Fibroblast of skin of abdomen (primary cell): ENCODE results near the gene PEX7.
"Not testable (repeated sequence)": the region's sequence is repeated elsewhere in the genome, so short reads cannot be mapped to it uniquely, and the experiment has no call there.

Experiments
- DNase-seq: peaks from one replicate; pipeline ENCODE4 v3.0.0-alpha.2; 2013

PEX7 gene

DNA sequence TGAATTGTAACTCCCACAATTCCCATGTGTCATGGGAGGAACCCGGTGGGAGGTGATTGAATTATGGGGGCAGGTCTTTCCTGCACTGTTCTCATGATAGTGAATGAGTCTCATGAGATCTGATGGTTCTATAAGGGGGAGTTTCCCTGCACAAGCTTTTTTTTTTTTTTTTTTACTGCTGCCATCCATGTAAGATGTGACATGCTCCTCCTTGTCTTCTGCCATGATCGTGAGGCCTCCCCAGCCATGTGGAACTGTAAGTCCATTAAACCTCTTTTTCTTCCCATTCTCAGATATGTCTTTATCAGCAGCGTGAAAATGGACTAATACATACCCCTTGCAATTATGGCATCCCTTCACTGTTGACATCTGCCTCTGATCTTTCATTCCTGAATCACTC, 82.1 kb downstream of the PEX7 start:
- DNase-seq = not testable (repeated sequence)

DNA sequence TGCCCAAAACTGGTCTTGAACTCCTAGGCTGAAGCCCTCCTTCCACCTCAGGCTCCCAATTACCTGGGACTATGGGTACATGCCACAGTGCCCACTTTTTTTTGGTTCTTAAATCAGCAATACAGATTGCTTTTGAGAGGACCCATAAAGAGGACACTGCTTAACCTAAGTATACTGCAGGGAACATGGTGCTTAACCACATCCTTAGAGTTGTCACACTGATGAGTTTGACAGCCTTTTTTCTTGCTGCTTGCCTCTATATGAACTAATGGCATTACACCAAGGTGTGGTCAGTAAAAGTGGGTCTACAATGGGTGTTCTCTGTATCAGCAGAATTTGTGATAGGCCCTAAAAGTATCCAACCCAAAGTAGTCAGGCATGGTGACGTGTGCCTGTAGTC, 92.6 kb downstream of the PEX7 start:
- DNase-seq = no peak

DNA sequence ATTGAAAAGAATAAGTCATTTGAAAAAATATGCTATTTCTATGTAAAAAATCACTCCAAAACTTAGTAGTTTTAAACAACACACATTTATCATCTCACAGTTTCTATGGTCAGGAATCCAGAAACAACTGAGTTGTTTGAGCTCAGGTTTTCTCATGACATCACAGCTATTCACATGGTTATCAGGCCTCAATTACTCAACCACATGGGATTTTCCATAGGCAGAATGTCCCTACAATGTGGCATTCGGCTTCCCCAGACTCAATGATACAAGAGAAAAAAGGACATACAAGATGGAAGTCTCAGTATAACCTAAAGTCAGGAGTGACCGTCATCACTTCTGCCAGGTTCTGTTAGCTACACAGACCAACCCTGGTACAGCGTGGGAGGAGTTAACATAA, 96.3 kb downstream of the PEX7 start:
- DNase-seq = no peak

DNA sequence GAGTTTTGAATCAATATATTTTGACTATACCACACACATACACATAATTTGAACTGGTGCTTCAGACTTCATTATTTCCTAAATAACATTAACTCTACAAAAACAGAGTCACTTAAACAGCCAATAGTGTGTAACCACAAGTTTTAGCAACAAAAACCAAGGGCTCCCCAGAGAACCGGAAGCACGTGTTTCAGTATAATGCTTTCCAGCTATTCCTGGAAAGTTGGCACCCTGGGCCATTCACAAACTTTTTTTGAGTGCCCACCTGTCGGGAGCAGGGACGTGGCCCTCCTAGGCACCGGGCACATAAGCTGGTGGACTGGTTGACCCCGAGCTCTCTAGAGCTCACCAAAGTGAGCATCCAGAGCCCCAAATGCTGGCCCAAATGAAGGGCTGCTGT, 97.8 kb downstream of the PEX7 start:
- DNase-seq = no peak

DNA sequence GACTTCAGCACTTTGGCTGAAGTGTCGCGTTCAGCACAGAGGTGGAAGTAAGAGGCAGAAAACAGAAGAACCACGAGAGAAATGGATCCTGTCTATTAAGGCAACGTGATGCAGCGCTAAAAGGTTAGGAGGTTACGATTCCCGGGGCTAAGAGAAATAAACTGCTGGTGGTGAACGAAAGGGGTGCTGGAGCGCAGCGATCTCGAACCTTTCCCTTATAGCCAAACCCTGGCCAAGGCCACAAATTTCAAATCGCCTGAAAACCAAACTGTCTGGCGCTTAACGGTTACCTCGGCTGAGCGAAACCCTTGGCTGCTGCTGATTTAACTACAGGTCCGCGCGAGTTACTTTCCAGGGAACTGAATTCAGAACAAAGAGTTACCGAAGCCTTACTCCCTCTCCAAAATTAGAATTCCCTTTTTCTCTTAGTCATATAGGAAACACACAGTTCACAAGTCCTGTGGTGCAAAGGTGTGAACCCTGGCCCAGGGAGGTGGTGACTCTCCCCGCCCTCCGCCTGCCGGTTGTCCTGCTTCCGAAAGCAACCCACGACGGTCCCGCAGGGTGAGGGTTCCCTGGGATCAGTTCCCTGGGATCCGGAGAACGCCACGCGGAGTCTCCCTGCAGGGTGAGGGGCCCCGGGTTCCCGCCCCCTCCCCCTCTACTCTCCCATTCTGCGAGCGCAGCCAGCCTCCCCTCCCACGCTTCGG, 98.4 kb downstream of the PEX7 start:
- DNase-seq = peak; percentile 6

DNA sequence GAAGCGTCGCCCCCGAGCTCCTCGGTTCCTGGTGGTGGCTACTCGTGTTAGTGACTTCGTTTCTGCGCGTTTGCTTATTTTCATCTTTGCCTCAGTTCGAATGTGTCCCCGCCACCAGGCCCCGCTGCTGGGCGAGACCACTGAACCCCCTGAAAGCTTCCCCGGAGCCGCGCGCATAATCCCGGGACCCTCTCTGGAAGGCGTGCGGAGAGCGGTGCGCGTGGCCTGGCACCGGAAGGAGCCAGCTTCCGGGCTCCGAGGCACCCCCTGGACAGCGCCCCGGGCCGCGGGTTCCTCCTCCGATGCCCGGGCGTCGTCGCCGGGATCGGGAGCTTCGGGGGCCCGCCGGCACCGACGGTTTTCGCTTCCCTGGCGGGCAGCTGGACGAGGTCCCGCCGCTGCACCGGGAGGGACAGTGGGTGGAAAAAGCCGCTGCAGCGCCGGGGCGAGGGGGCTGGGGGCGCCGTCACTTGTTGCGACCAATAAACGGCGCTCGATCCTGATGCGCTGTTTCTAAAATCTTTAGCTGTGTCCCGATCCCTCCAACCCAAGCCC, 99.1 kb downstream of the PEX7 start:
- DNase-seq = peak; percentile 6

DNA sequence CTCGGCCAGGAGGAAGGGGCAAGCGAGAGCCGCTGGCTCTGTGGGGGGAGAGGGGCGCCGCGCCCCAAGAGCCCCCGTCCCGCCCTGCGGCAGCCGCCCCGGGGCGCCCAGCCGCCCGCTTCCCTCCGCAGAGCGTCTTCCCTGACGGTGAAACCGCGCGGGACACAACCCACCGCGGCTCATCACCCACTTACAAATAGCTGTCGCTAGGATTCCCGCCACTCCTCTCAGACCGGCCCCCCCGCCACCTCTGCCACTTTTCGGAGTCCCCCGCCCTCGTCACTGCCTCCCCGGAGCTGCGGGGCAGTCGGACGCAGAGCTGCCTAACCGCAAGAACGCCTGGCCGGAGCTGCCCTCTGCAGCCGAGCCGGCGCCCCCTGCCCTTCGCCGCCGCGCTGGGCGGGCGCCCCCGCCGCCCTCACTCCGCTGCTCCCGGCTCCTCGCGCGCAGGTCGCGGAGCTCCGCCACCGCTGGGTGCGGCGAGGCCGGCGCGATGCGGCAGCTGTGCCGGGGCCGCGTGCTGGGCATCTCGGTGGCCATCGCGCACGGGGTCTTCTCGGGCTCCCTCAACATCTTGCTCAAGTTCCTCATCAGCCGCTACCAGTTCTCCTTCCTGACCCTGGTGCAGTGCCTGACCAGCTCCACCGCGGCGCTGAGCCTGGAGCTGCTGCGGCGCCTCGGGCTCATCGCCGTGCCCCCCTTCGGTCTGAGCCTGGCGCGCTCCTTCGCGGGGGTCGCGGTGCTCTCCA, 99.7 kb downstream of the PEX7 start, which contains the start of gene SLC35D3:
Gene SLC35D3, plus strand, starts transcription at position 366 of the 749 bp plus-strand sequence. Its CDS starts 128 bp downstream, at position 494.
- peak; percentile 4 for DNase-seq

DNA sequence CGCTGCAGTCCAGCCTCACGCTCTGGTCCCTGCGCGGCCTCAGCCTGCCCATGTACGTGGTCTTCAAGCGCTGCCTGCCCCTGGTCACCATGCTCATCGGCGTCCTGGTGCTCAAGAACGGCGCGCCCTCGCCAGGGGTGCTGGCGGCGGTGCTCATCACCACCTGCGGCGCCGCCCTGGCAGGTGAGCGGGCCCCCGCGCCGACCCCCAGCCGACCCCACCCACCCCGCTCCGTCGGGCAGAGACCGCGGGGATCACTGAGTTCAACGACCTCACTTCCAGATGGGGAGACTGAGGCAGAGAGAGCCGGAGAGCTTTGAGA, 100.3 kb downstream of the PEX7 start:
- no peak for DNase-seq

DNA sequence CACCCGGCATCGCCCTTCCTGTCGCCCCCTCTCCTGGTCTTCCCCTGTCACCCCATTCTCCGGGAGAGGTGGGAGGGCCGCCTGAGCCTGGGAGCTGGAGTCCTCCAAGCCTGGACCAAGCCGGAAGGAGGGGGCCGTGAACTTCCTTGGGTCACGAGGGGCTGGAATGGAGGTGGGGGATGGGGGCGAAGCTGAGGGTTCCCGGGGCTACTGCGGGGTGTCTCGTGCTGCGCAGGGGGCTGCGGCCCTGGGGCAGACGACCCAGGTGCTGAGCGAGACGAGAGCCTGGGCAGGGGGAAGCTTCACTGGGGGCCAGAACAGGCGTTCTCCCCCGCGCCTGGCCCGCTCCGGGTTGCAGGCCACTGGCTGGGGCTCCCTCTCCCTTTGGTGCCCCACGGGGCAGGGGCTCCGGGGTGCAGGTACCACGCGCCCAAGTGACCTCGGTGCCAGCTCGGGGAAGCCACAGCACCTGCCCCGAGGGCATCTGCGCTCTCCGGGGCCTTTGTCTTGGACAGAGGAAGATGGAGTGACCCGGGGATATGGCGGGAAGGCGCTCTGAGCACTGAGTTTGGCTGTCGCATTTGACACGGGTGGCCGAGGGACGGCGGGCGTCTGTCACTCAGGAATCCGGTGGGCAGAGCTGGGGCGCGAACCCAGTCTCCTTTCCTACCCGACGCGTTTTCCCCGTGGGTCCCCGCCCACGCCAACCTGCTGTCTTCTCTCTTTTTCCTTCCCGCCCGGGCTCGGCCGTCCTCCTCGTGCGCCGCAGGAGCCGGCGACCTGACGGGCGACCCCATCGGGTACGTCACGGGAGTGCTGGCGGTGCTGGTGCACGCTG, 100.9 kb downstream of the PEX7 start:
- no peak for DNase-seq

DNA sequence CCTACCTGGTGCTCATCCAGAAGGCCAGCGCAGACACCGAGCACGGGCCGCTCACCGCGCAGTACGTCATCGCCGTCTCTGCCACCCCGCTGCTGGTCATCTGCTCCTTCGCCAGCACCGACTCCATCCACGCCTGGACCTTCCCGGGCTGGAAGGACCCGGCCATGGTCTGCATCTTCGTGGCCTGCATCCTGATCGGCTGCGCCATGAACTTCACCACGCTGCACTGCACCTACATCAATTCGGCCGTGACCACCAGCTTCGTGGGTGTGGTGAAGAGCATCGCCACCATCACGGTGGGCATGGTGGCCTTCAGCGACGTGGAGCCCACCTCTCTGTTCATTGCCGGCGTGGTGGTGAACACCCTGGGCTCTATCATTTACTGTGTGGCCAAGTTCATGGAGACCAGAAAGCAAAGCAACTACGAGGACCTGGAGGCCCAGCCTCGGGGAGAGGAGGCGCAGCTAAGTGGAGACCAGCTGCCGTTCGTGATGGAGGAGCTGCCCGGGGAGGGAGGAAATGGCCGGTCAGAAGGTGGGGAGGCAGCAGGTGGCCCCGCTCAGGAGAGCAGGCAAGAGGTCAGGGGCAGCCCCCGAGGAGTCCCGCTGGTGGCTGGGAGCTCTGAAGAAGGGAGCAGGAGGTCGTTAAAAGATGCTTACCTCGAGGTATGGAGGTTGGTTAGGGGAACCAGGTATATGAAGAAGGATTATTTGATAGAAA, 101.7 kb downstream of the PEX7 start:
- DNase-seq = no peak

DNA sequence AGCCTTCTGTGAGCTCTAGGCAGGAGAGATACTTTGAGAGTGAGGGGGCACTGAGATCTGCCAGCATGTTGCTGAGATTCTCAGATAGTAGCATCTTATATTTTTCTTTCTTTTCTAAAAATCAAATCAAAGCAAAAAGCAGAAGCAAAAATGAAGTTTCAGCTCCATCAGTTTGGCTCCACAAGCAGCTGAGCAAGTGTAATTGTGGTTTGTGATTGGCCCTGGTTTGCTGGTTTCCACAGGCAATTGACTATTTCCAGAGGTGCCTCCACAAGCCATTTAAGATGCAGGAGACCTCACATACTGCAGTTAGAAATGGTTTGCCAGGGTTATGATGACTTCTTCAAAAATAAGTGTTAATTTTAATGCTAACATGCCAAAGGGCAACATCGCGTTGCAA, 104.0 kb downstream of the PEX7 start:
- no peak for DNase-seq

DNA sequence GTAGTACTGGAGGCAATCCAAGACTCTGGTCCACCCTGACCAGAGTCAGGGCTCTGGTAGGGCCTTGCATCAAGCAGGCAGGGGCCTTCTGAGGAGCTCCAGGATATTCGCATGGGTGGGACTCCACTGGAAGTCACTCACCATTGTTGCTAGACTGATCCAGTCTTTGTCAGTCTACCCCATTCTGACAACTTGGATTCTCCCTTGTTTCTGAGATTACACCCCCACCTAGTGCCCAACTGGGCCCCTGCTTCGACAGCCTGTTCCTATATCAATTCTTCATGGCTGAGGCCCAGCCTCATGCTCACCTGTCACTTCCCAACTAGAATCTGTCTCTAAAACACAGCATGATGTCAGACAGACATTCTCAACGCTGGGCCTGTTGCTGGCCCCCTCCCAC, 104.9 kb downstream of the PEX7 start:
- DNase-seq = no peak

DNA sequence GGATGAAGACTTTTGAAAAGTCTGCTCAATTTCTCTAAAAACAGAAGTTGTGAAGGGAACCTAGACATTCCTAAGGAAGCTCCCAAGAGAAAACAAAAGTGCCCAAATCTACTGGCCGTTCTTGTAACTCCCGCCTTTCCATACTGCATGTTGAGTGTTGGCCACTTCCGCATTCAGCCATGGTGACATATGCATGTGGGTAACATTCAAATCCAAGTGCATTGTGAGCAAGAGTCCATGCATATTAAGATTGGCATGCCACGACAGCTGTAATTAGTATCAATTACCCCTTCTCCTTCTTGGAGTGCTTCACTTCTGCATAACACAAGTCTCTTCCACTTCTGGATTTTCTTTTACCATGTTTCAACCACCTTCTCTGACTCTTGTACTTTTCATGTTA, 108.1 kb downstream of the PEX7 start:
- DNase-seq = no peak

DNA sequence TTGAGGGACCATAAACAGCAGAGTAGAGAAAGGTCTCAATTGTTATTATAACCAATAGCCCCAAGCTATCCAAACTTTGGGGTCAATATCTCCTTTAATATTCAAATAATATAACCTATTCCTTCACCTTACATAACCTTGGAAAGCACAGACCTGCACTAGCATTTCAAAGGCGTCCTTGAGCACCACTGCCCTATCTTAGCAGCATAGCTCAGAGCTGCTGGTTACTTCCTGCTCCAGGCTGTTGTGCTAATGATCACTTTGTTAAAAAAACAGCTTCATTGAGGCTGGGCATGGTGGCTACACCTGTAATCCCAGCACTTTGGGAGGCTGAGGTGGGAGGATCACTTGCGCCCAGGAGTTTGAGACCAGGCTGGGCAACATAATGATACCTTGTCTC, 110.2 kb downstream of the PEX7 start:
- DNase-seq = no peak

DNA sequence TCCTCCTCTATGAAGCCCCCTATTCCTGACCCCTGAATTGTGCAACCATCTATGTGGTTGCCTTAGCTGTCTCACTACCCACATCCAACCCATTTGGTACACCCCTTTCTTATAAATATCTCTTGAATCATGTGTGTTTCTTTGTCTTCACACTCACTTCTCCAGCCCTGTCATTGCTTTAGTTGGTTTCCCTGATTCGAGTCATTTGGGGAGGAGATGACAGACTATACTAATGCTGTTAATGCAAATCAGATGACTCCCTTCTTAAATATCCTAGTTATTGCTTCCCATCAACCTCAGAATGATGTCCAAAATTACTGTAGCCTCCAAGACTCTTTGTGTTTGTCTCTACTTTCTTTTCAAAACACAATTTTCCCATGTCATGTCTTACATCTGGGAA, 122.7 kb downstream of the PEX7 start:
- DNase-seq = no peak

DNA sequence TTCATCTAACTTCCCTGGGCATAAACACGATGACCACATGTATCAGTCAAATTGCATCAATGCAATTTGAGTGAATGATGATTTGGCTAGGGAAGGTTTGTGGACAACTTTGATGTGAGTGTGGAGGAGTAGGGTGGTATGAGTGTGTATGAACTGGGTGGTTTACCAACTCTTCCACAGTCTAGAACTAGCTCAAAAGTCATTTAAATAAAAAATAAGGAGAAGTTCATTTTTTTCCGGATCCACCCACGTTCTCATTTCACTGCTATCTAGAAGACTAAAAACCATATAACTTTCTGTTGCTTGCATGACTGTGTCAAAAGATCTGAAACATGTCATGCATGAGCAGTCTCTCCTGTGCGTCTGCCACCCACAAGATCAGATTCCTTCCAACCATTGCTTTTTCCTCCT, 123.3 kb downstream of the PEX7 start:
- DNase-seq = no peak

DNA sequence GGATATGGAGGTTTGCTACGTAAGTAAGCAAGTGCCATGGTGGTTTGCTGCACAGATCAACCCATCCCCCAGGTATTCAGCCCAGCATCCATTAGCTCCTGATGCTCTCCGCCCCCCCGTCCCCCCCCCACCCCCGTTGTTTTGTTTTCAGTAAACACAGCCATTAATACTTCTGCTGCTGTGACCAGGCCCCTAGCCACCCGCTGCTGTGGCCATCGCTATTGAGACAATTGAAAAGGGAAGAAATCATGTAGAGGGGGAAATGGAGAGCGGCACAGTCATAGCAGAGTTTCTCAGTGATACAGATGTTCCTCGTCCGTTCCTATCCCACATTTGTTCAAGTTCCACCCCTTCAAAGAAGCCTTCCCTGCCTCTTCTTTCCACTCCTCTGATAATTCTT, 124.6 kb downstream of the PEX7 start:
- DNase-seq = no peak

DNA sequence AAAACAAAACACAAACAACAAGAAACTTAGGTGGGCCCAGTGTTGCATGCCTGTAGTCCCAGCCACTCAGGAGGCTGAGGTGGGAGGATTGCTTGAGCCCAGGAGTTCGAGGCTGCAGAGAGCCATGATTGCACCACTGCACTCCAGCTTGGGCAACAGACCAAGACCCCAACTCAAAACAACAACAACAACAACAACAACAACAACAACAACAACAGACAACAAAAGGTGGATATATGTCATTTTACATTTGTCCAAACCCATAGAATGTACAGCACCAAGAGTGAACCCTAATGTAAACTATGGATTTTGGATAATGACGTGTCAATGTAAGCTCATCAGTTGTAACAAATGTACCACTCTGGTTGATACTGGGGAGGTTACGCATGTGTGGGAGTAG, 127.6 kb downstream of the PEX7 start:
- DNase-seq = not testable (repeated sequence)

DNA sequence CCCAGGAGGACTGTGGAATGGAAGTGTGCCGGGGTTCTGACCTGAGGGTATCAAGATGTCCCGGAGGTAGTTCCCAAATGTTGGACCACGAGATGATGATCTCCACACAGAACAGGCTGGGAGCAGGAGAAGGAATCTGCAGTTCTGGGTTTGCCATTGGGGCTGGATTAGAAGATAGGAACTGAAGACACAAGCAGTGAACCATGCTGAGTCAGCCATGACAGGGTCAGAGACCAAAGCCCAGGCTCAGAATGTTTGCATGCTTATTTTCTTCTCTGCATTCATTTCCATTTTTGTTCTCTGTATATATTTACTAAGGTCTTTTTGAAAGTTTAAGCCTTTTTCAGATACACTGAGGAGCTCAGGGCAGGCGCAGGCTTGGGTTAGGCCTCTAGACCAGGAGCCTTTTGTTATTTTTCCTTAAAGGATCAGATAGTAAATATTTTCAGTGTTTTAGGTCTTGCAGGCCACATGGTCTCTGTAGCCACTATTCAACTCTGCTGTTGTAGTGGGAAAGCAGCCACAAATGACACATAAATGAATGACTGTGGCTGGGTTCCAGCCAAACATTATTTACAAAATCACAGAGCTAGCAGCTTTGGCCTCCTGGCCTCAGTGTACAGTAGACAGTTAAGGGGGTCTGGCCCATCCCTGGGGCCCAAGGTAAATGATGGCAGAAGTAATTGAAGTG, 128.2 kb downstream of the PEX7 start:
- DNase-seq = no peak

DNA sequence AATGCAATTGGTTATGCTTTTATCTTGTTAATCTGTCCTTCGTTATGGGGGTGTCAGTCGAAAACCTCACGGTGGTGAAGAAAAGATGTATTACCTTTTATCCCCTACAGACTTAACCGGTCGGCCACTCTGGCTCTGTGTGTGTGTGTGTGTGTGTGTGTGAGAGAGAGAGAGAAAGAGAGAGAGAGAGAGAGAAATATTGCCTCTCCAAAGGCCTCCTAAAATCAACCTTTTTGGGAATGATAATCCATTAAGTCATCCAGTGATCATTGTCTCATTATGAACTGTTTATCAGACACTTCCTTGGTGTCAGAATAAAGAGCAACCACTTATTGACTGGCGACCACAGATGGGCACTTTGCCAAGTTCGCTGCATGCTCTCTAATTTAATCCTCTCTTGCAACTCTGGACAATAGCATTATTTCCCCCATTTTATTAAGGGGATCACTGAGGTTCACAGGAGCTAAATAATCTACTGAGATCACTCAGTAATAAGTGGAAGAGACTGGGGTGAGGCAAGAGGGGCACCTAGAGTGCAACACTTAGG, 130.4 kb downstream of the PEX7 start:
- no peak for DNase-seq

DNA sequence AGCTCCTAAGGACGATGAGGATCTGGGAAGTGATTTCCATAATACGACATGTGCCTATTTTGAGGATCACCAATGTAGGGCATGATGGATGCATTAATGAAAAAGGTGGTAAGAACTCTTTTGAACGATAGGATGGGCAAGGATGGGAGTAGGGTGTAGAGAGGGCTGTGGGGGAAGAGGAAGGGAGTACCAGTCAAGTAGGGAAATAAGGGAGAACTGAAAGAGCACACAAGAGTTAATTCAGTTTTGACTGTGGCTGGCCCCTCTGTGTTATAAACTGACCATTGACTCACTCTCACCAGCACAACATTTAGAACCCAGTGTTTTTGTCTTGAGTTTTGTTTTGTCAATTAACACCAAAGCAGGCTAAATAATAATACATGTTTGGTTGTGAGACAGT, 132.7 kb downstream of the PEX7 start:
- DNase-seq = no peak
